Mucosa of descending colon (tissue), 3 donors: ENCODE data around the gene DMRT1. TPM values are rescaled to one million over a fixed set of nuclear protein-coding genes. Genes with fewer than 3 reads are reported as not detected.

Experiments
- ATAC-seq: fragments of 200-7000 bp; cut with Tn5 transposase; one replicate; pipeline ENCODE4 v1.9.1; 2020; ENCODE audit warnings: mild to moderate bottlenecking, moderate library complexity
- DNase-seq, 3 donors: peaks; one replicate each; pipeline ENCODE4 v3.0.0-alpha.2; 2020
- H3K36me3 ChIP-seq: fragments of 200-600 bp; one replicate; pipeline ENCODE4 v1.8.0; 2021; ENCODE audit warnings: low read depth, mild to moderate bottlenecking
- H3K4me1 ChIP-seq: fragments of 200-600 bp; one replicate; pipeline ENCODE4 v1.8.0; 2021; ENCODE audit warnings: low read depth, mild to moderate bottlenecking
- H3K4me3 ChIP-seq: fragments of 200-600 bp; one replicate; pipeline ENCODE4 v1.8.0; 2021; ENCODE audit warnings: mild to moderate bottlenecking
- H3K9me3 ChIP-seq: fragments of 200-600 bp; one replicate; pipeline ENCODE4 v1.8.0; 2021; ENCODE audit warnings: mild to moderate bottlenecking
- CTCF ChIP-seq: fragments of 200-600 bp; IDR thresholded peaks from one replicate; pipeline ENCODE4 v1.8.0; 2022; ENCODE audit warnings: antibody characterized with exemption, mild to moderate bottlenecking
- intact Hi-C, 2 donors: fragments of 100-400 bp; cut with DNase I in 1 of 2; cut with micrococcal nuclease in 1 of 2; formaldehyde crosslinking; loops; one replicate each; pipeline versions ENCODE4 v1.11.0 to v1.11.1; 2022; cut with DNase I, micrococcal nuclease
- total RNA-seq, 3 donors: library from RNA; stranded (reverse); fragmentation: NEBNext Ultra II Directional in 2 of 3; extraction: Animal tissue kit (Norgen Biotek cat#: 25700) in 2 of 3; gene quantifications; one replicate each; pipeline versions ENCODE4 v1.2.1 to v1.2.4, GENCODE V29; 2021 to 2023
- donor health status: DM: no; HTN: no; CAD: no; lungs with moderate emphysema.
- donor health status: DM: no; HTN: no; CAD: no.
- donor health status: DM: no; HTN: yes; CAD: no.

DMRT1 gene
- total RNA-seq, 3 donors from 2014 or later = not detected

DNA sequence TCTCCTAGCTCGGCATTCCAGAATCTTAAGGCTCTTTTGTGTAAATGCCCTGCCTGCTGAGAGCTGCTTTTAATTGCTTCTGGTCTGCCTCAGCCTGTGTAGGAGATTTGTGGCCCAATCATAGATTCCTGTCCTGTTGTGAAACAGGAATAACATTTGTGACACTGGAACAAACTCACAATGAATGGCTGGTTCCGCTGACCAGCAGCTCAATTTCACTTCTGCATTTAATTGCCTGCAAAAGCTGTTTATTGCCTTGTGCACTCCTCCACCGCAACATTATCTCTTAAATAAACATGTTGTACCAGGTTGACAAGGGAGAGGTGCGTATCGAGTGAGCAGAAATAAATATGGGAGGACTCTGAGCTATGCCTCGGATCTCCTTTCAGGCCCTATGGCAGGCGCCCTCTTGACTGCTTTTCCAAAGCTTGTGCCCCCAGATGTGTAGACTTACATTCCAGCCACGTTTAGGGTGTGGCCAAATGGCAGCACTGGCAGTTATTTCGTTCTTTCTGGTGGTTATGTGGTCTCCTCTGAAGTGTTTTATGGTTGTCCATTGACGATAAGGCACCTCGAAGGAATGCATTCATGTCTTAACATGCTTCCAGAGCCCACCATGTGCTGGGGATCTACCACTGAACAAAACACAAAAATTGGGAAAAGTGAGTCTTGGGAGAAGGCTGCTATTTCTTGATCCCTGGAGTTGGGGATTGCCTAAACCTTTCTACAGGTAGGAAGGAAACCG lies 58.1 kb downstream of the DMRT1 start:
- ATAC-seq (peak; percentile 76), DNase-seq (peak in 1 of 3 donors; percentile 13)
- H3K4me1 ChIP-seq = peaks cover 5% of the 10 kb centered on the region
- H3K4me3 ChIP-seq = no peak overlapping the region
- TF ChIP-seq CTCF = no peak
- H3K9me3 ChIP-seq = no peaks in the 10 kb centered on the region
- H3K36me3 ChIP-seq = no peaks in the 10 kb centered on the region
- intact Hi-C loops = no loop called here

- Histone ChIP-seq H3K36me3 (no peaks in the 10 kb centered on the region), H3K4me1 (peaks cover 5% of the 10 kb centered on the region), H3K9me3 (no peaks in the 10 kb centered on the region), H3K4me3 (no peak overlapping the region)
- ATAC-seq = no peak
- no peak for DNase-seq
- intact Hi-C loops = no loop called here
- no peak for TF ChIP-seq CTCF
Measured at GRCh38 chr9:903886-904285, 62.4 kb downstream of the DMRT1 start.

DNA sequence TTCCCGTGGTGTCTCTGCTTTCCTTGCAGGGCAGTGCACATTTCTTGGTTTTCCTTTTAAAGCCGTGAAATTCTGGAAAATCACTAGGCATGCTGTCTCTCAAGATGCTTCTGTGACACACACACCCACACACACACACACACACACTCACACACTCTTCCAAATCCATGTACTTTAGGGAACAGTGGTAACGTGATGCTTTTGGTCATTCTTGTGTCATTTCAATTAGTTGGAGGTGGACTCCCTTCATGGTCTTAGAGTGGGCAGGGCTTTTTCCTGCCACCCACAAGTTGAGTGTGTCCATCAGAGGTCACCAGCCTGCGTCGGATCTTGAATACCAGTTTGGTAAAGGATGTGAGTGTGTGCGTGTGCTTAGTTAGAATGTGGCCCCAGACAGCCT lies 64.4 kb downstream of the DMRT1 start:
- no peak for TF ChIP-seq CTCF
- Histone ChIP-seq H3K36me3 (no peaks in the 10 kb centered on the region), H3K4me1 (no peaks in the 10 kb centered on the region), H3K9me3 (no peaks in the 10 kb centered on the region), H3K4me3 (no peak overlapping the region)
- no peak for ATAC-seq
- intact Hi-C loops = no loop called here
- DNase-seq = no peak

DNA sequence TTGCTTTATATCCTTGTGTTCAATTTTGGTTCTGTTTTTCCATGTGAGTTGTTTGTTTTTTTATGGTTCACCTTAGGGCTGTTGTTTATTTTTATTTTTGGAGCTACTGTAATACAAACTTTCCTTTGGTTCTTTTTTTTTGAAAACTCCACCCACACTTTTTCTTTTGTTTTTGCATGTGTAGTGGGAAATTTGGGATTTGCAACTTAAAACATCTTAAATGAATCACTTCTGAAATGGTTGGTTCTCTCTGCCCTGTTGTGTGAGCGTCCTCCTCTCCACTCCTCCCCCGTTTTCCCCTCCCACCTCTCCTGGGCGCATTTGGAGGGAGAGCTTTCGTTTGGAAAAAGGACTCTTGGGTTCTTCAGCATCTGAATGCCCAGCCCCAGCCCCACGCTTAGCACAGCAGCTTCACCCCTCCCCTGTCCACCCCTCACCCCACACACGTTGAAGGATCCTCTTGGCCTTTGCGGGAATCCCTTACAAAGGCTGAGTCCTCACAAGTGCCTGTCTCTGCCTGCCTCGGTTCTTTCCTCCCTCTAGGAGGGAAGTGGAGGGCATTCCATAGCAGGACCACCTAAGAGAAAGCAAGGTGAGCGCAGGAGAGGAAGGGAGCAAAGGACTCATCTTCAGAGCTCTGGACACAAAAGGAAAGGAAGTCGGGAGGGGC lies 67.2 kb downstream of the DMRT1 start:
- DNase-seq (no peak), ATAC-seq (no peak)
- H3K4me1 ChIP-seq = no peaks in the 10 kb centered on the region
- H3K9me3 ChIP-seq = no peaks in the 10 kb centered on the region
- intact Hi-C loops = no loop called here
- TF ChIP-seq CTCF = no peak
- no peak overlapping the region for H3K4me3 ChIP-seq
- no peaks in the 10 kb centered on the region for H3K36me3 ChIP-seq

- DNase-seq = no peak
- H3K4me1 ChIP-seq = no peaks in the 10 kb centered on the region
- H3K9me3 ChIP-seq = no peaks in the 10 kb centered on the region
- TF ChIP-seq CTCF = no peak
- intact Hi-C loops = no loop called here
- H3K36me3 ChIP-seq = no peaks in the 10 kb centered on the region
- no peak overlapping the region for H3K4me3 ChIP-seq
- ATAC-seq = no peak
Measured at GRCh38 chr9:911005-911404, 69.5 kb downstream of the DMRT1 start.
